Left colon (tissue), 2 donors: ENCODE results near the gene GALNTL6. TPM values are rescaled to one million over a fixed set of nuclear protein-coding genes. Genes with fewer than 3 reads are reported as not detected.
"Not testable (repeated sequence)": the region's sequence is repeated elsewhere in the genome, so short reads cannot be mapped to it uniquely, and the experiment has no call there.

Experiments used
- ATAC-seq: fragments of 200-7000 bp; cut with Tn5 transposase; one replicate; pipeline ENCODE4 v1.9.1; 2020; ENCODE audit warnings: mild to moderate bottlenecking, moderate library complexity
- DNase-seq, 2 donors: peaks; one replicate each; pipeline ENCODE4 v3.0.0-alpha.2; 2020
- intact Hi-C, 2 donors: fragments of 100-400 bp; cut with DNase I in 1 of 2; cut with micrococcal nuclease in 1 of 2; formaldehyde crosslinking; loops; one replicate each; pipeline versions ENCODE4 v1.11.2 to v1.14.0; 2022; cut with DNase I, micrococcal nuclease
- total RNA-seq, 2 donors: library from RNA; stranded (reverse); fragmentation: NEBNext Ultra II Directional; extraction: Animal tissue kit (Norgen Biotek cat#: 25700); gene quantifications; one replicate each; pipeline ENCODE4 v1.2.1, GENCODE V29; 2021
- donor health status: DM: no; HTN: no; CAD: no.
- donor health status: DM: yes; HTN: yes; CAD: no.

GALNTL6 gene
- total RNA-seq, 2 donors from 2014 or later: 0.20 to 0.21 TPM

DNA sequence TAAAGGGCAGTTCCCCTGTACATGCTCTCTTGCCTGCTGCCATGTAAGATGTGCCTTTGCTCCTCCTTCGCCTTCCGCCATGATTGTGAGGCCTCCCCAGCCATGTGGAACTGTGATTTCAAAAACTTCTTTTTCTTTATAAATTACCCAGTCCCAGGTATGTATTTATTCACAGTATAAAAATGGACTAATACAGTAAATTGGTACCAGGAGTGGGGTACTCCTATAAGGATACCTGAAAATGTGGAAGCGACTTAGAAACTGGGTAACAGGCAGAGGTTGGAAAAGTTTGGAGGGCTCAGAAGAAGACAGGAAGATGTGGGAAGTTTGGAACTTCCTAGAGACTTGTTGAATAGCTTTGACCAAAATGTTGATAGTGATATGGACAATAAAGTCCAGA lies 920.4 kb downstream of the GALNTL6 start:
- intact Hi-C loops, DNase-seq, ATAC-seq: not testable (repeated sequence)

DNA sequence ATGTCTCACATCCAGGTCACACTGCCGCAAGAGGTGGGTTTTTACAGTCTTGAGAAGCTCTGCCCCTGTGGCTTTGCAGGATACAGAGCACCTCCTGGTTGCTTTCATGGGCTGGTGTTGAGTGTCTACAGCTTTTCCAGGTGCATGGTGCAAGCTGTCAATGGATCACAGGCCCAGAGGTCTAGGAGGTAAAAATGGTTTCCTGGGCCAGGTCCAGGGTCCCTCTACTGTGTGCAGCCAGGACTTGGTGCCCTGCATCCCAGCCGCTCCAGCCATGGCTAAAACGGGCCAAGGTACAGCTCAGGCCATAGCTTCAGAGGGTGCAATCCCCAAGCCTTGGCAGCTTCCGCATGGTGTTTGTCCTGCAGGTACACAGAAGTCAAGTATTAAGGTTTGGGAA lies 921.4 kb downstream of the GALNTL6 start:
- intact Hi-C loops: no loop called here
- ATAC-seq (no peak), DNase-seq (no peak)

DNA sequence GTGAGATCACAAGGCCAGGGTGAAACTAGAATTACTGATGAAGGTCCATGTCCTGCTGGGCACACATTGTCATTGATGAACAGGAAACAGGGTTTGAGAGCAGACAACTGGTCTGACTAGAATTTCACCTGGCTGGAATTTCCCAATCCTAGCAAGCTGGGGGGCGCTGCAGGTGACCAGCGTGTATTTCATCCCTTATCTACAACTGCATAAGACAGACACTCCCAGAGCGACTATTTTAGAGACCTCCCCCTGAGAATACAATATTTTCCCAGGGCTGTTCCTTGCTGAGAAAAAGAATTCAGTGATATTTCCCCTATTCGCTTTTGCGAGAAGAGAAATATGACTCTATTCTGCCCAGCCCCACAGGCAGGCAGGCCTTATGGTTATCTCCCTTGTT lies 922.8 kb downstream of the GALNTL6 start:
- ATAC-seq: no peak
- intact Hi-C loops: no loop called here

DNA sequence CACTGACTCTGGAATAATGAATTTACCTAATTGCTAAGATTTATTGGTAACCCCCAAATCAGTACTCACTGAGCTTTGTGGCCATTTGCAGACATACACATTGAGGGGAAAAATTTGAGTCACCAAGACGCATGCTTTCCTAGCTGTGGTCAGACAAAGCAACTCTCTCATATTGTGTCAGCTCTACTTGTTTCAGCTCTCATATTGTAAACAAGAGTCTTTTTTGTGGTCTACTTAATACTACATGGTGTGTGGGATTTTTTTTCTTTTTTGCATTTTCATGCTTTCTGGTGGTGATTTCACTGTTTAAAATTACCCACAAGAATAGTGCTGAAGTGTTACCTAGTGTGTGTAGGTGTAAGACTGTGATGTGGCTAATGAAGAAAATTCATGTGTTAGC lies 927.2 kb downstream of the GALNTL6 start:
- ATAC-seq: no peak
- no peak for DNase-seq
- intact Hi-C loops: no loop called here

More for the DNA sequence above, 922.8 kb downstream of the GALNTL6 start:
- DNase-seq: no peak

DNA sequence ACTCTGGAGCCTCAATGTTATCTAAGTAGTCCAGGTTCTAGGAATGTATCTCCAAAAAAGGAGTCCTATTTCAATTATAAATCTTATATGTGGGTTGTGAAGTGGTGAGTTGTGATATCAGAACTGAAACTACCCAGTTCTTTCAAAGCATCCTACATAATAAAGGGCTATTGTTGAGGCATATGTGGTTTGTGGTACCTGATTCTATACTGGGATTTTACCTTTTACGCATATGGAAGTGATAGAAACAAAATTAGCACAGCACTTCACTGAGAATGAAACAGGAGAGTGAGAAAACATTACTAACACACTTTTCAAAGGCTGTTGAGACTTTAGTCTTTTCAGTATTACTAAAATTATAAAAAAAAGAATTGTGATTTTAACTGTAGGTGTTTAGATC lies 937.7 kb downstream of the GALNTL6 start:
- ATAC-seq (no peak), DNase-seq (no peak)
- intact Hi-C loops: no loop called here

DNA sequence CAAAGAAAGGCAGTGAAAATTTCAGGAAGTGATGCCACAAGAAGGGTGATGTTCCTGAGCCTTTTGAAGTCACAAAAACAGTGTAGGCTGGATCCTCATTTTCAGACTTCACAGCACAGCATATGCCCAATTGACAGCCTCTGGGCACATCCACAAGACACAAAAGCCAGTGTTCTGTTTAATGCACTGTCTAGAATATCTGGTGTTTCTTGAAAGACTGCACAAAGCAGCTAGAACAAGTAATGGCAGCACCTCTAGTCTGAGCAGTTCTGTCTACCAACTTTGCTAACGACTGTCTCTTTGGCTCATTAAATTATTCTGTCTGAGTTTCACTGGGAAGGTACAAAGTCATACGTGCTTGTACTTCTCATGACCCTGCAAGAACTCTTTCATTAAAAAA lies 938.3 kb downstream of the GALNTL6 start:
- ATAC-seq: no peak
- intact Hi-C loops: no loop called here
- DNase-seq: no peak

DNA sequence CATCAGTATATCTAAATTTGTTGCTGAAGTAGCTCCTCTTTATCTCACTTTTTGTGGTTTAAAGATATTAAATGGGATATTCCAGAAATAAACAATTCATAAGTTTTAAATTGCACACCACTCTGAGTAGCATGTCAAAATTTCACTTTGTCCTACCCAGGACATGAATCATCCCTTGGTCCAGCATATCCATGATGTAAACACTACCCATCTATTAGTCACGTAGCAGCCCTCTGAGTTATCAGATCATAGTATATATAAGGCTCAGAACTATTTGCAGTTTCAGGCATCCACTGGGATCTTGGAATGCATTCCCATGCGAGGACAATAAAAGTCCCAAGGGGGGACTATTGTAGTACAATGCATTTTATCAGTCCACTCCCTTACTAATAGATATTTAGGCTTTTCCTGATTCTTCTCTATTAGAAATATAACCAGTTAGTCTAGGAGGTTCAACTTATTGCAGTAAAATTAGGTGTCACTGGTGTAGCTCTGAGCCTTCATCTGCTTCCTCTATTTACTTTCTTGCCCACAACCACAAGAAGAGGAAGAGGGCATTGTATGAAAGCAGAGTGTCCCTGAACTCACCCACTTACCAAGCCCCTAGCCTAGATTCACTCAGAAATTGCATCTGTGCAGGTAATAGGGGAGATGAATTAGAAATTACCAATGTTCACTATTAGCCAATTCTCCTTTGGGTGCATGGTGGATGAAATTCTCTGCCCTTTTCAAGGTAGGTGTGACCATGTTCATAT lies 945.6 kb downstream of the GALNTL6 start:
- ATAC-seq: no peak
- intact Hi-C loops: no loop called here
- no peak for DNase-seq

DNA sequence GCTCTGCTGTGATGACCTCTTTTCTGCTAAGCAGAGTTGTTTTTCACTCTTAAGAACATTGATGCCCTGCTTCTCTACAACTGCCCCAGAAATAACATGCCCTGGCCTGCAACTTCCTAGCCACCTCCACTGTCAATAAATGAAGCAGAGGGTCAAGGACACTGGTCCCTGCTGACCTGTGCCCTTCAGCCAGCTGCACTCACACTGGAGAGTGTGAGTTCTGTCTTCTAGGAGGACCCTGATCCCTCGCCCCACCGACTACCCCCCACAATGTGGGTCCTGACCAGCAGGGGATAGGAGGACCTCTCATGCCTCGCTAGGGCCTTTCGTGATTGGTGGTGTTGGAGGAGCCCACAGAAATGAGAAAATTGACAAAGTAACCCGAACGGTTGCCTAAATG lies 947.3 kb downstream of the GALNTL6 start:
- ATAC-seq: no peak
- intact Hi-C loops: no loop called here
- no peak for DNase-seq

DNA sequence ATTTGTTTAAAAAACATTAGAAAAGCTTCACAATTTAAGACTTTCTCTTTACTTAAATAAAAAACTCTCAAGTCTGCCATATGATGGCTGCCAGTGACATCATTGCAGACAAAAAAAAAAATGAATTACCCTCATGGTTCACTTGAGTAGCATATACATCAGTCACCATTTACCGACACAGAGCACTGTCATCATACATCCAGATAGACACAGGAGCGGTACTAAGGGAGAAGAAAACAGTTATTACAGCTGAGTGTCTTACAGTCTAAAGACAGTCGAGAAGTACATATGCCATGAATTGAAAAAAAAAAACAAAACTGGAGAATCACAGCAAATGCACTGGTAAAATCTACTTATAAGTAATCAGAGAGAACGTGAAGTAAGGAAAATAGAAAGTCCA lies 949.7 kb downstream of the GALNTL6 start:
- intact Hi-C loops: no loop called here
- no peak for DNase-seq
- no peak for ATAC-seq

DNA sequence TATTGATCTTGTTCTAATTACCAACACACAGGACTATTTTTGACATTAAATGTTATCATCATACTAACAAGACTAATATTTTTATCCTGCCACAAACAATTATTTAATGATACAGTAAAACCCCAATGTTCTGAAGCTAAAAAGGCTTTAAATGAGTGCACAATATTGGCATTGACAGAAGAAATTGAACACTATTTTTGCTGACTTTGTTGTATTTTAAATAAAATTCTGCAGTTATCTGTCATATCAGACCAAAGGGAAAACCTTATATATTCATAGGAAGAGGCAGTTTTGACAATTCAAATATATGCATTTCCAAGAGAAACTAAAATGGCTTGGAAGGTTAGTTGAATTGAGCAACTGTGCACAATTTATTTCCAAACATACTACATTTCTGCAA lies 957.6 kb downstream of the GALNTL6 start:
- no peak for ATAC-seq
- intact Hi-C loops: no loop called here
- no peak for DNase-seq

DNA sequence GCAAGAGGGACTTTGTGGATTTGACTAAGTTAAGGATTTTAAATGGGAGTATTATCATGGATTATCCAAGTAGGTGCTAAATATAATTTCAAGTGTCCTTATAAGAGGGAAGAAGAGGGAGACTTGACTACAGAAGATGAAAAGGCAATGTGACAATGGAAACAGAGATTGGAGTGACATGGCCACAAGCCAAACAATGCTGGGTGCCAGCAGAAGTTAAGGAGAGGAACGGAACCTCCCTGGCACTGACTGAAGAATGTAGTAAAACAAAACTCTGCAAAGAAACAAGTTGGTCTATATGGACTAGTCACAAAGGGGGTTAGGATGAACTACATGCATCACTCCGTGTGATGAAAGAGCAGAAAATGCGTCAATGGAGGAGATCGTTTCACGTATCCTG lies 959.6 kb downstream of the GALNTL6 start:
- intact Hi-C loops: no loop called here
- ATAC-seq (no peak), DNase-seq (no peak)

DNA sequence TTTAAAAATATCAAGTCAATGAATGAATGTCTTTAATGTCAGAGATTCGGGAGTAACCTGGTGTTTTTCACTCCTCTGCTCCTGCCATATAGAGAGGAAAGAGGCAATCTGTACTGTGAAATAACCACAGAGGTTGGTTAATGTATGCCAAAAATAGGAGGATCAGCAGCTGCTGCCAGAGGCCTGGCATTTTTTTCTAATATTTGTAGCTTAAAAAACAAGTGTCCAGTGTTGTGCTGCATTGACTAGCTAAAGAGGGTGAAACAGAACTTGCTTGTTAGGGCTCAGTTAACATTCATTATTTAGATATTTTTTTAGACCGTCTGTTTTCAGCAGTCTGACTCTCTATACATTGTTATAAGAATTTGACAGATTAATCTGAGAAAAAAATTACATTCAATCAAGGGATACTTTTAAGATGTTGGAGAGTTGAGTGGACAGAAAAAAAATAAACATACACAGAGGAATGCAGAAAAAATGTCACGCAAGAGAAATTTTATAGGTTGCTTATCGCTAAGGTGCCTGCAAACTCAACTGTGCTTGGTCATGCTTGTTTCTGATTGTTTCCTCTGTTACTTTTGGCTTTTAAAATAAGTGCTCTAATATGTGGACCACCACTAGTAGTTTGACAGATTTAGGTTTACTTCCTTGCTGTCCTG lies 963.1 kb downstream of the GALNTL6 start:
- DNase-seq: no peak
- ATAC-seq: no peak
- intact Hi-C loops: no loop called here

DNA sequence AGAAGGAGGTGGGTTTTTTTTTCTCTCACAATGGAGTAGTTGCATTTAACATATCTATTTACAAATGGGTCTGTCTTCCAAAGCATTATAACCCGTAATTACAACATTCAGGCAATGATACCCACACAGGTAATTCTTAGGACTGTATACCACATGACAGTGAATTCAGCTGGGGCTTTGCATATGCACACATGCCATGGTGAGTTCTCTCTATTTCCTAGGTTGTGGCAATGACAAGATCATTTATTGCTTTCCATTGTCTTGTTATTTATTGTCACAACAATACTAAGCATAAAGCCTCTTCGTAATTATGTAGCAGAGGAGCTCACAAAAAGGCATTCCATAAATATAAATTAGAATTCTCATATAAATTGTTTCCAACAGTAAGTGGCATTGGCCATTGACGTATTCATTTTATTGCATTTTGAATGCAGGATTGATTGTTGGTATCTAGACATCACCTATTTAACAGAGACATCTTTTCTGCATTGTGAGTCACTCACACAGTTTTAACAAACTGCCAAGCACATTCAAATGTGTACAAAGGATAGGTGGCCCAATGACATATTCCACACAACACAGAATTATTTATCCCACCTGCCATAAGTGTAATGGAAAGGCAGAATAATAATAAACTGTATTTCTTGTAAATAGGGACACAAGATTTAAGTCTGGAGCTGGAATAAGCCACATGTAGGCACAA lies 964.7 kb downstream of the GALNTL6 start:
- no peak for ATAC-seq
- intact Hi-C loops: no loop called here
- no peak for DNase-seq

DNA sequence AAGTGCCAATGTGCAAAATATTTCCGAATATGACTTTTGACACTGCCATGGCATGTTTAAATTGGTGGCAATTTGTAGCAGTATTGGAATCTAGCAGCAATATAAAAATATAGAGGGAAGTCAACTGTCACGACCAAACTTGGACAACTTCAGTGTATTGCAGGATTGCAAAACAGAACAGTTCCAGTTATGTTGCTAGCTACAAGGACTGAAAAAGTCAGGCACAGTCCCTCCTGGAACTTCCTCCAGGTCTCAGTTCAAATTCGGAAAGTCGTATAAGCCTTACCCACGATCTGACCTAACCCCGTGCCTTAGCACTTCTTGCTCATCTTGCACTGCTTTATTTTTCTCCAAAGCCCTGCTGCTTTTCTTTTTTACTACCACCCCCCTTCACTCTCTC lies 965.4 kb downstream of the GALNTL6 start:
- DNase-seq: no peak
- no peak for ATAC-seq
- intact Hi-C loops: no loop called here

DNA sequence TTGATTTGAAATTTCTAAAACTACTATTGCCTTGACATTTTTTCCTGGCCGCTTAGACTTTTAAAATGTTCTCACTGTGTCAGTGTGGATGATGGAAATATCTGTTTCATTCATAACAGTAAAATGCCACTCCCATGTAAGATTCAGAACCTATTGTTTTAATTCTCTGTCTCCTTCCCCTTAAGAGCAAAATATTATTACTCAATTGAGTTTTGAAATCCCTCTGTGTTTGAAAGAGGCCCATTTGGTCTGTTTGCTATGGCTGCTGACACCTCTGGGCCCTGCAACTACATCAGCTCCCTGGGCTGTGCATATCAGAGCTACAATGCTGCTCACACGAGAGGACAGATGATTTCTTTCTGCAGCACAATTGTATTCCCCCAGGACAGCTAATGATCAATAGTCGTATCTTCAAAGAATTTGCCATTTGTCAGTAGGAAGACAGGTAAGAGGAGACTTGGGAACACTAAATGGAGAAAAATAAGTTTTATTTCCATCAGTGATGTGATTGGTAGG lies 967.4 kb downstream of the GALNTL6 start:
- ATAC-seq (no peak), DNase-seq (no peak)
- intact Hi-C loops: no loop called here

DNA sequence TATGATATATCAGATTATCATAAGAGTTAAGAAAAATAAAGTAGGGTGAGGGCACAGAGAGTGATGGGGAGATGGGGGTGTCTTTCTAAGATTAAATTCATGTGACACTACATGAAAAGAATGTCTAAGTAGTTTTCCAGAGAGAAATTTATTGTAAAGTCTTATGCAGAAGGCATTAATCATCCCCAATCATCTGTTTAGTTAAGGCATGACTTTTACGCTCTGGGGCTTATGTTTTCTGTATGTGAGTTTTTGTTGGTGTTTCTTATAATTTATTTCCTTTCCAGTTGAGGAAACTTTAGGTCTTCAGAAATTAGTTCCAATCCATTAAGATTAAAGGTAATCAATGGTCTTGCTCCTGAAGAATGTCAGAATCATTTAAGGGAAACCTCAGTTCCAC lies 972.4 kb downstream of the GALNTL6 start:
- DNase-seq (no peak), ATAC-seq (no peak)
- intact Hi-C loops: no loop called here

DNA sequence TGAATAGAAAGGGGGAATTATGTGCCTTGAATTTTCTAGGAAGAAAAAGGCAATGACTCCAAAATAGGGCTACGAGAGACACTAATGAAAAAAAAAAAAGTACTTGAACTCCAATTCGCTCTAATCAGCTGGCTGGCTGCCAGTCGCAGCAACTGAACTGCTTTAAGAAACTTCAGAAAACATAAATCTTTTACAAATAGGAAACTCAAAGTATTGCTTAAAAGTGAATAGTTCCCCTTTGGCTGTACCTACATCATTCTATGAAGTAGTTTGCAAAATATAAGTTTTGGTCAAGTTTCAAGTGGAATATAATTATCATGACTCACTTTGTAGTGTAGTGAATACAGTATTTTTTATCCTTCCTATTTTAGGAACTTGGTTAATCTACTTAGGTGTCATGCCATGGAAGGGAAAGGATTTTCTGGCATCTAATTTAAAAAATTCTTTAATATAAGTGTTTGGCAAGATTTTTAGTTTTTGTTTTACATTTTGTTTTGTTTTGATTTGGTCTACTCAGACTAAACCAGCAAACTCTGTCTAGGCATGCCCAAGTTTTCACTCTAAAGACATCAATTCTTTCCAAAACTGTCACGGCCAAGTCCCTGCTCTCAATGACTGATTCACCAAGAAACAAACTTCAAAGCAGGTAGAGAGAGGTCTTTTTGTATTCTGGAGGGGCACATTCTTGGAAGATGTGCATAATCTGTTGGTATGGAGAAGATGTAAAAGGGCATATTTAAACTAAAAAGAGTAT lies 973.0 kb downstream of the GALNTL6 start:
- no peak for ATAC-seq
- intact Hi-C loops: no loop called here
- DNase-seq: no peak

DNA sequence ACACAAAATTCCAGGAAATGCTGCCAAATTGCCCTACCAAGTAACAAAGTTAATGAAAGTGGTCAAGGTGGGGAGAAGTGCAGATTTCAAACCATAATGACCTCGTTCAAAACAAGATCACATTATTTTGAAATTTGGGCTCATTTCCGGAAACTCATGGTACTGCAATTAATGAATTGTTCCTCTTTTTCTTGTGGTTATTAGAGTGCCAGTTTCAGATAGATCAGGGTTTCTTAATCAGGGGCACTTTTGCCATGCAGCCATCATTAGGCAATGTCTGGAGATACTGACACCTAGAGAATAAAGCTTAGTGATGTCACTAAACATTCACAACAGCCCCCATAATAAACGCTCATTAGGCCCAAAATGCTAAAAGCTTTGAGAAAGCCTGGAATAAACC lies 973.9 kb downstream of the GALNTL6 start:
- ATAC-seq: no peak
- DNase-seq: no peak
- intact Hi-C loops: no loop called here

DNA sequence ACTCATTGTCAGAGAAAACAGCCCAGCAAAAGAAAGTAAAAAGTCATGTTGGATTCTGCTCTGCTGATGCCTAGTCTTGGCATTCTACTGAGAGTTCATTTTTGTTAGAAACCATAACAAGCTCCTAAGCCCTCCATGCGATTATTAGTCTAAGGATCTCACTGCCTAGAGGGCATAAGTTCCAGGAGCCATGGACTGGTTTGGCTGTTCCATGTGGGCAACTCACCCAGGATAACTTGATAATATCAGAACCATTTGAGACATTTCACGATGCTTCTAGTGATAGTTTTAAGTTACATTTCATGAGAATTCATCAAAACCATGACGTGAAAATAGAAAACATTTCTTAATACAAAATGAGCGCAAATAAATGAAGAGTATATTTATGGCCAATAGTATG lies 978.6 kb downstream of the GALNTL6 start:
- no peak for DNase-seq
- intact Hi-C loops: no loop called here
- ATAC-seq: no peak
